Fibroblast of skin of left quadriceps (primary cell): ENCODE results near the gene DZANK1.
"Not testable (repeated sequence)": the region's sequence is repeated elsewhere in the genome, so short reads cannot be mapped to it uniquely, and the experiment has no call there.

Experiments
- DNase-seq, 2 experiments: peaks; one replicate each; pipeline ENCODE4 v3.0.0-alpha.2; 2013; ENCODE audit warnings: low read depth in 2 of 2

The DZANK1 gene

GRCh38 chr20:18436847-18437246 is 30.0 kb downstream of the DZANK1 start:
- no peak for DNase-seq

DNA sequence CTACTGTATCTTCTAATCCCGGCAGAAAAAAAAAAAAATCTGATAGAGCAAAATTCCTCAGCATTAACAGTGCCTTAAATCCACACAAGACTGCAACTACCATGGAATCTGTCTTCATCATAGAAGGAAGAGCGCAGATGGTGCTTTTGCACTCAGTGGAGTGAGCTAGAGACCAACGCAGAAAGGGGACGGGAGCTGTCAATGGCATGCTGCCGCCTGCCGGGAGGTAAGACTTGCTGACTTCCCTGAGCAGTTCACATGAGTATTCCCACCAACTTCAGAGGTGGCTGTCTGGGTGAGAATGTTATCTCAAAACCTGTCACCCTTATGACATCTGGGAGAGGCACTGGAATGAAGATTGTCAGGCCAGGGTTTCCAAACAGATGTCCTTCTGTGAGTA is 35.6 kb downstream of the DZANK1 start:
- no peak for DNase-seq

- DNase-seq = no peak
Measured at GRCh38 chr20:18430172-18430826, 36.5 kb downstream of the DZANK1 start.

DNA sequence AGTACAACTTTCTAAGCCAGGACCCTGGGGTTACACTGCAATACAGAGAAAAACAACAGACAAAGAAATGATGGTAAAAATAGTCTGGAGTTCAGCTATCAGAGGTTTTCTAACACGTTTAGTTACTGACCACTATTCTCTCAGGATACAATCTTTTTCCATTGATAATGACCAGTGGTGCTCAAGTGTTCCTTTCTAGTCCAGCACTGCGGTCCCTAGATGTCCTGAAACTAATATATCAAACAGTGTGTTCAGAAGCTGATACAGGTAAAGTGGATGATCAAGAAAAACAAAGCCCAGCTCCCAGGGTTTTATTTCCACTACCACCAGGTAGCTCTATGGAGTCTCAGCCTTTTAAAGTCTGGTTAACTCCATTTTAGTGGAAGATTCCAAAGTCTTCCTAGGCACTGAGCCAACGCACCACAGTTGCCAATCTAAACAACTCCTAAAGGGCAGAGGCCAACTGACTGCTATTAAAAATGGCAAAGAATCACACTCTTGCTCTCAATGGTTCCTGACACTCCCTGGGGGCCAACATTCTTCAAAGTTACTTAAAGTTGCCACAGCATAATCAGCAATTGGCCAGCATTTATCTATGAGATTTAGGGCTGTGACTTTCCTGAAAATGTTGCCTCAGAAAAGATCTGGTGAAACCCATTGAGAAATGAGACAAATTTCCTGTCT is 38.2 kb downstream of the DZANK1 start:
- no peak for DNase-seq

DNA sequence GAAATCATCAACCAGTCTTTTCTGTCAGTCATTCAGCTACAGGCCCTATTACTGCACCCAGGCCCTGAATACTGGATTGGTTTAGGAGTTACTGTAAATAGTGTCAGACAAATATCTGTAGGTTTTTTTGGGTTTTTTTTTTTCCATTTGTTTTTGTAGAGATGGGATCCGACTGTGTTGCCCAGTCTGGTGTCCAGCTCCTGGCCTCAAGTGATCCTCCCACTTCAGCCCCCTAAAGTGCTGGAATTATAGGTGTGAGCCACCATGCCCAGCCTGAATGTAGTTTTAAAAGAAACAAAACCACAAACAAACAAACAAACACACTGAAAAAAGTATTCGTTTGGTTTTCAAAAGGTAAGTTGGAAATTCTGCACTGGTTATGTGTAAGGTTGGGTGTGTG is 39.6 kb downstream of the DZANK1 start:
- DNase-seq = no peak

DNA sequence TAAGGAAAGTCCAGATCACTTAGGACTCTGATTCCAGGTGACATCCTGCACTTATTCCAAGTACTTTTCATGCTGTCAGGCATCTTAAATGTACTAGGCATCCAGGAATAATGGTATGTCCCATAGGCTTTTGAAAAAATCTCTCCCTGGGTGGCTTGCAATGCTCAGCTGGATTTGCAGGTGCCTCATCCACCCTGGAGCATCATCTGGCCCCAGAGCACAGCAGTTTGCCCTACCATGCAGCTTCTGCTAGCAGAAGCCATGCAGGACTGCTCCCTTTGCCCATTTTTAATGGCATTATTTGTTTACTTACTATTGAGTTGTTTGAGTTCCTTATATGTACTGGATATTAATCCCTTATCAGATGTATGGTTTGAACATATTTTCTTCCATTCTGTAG is 45.2 kb downstream of the DZANK1 start:
- no peak for DNase-seq

- DNase-seq = no peak
Measured at GRCh38 chr20:18416486-18416885, 50.3 kb downstream of the DZANK1 start.

DNA sequence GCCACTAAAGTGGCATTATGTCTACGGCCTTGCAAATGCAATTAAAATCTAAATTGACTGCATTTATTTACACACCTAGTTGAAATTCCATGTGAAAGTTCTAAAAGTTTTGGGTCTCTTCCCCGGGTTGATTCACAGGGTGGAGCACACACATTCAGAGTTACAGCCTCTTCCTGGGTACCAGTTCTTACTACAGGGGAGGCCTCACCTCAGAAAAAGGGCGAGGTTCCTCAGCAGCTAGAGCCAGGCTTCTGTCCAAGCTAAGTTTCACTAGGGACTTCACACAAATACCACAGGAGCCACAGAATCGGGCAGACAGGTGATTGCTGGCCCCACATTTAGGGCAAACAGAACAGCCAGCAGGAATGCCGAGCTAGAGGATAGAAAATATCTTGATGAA is 52.7 kb downstream of the DZANK1 start:
- DNase-seq = no peak

GRCh38 chr20:18412221-18412901 is 54.5 kb downstream of the DZANK1 start:
- DNase-seq = no peak

GRCh38 chr20:18405826-18406225 is 61.0 kb downstream of the DZANK1 start:
- DNase-seq = no peak

- DNase-seq = no peak
Measured at GRCh38 chr20:18404172-18404571, 62.7 kb downstream of the DZANK1 start.

DNA sequence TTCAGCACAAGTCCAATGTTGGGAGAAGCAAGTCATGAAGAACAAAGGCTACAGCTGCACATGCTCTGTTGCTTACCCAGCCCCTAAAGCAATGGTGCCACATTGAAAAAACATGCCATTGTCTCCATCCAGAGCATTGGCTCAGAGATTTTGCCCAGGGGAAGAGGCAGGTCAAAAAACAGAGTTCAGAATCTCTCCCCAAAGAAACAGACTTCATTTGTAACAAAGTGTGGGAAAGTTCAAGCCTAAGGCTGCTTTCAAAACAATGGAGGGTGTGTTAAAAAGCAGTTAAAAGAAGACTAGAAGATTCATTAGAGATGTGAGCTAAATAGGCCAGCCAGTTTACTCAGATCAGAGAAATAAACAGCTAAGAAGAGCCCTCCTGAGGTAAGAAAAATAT is 63.6 kb downstream of the DZANK1 start:
- DNase-seq = no peak

DNA sequence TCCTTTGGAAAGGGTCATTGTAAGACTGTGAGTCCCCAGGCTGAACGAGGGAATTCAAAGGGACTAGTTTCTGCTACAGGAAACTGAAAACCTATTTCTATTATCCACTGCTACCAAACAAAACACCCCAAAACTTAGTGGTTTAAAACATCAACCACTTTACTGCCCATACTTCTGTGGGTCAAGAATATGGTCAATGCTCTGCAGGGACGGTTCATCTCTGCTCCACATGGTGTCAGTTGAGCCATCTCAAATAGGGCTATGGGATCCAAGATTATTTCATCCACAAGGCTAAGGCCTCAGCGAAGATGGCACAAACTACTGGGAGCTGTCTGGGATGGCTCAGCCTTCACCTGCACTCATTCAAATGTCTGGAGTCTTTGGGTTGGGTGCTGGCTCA is 65.5 kb downstream of the DZANK1 start:
- DNase-seq = no peak

DNA sequence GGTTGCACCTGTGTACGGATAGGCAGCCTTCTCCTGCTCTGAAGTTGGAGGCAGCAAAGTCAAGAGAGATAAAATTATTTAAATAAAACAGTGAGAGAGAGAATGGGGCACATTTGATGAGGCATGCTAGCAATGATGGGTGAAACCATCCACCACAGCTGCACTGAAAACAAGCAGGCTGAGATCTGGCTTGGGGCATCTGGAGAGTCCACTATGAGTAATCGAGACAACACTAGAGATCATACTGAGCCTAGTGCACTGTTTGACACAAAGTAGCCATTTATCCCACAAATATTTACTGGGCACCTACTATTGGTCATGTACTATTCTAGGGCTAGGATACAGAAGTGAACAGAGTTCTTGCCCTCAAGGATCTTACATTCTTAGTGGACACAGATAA is 66.4 kb downstream of the DZANK1 start:
- DNase-seq = no peak

DNA sequence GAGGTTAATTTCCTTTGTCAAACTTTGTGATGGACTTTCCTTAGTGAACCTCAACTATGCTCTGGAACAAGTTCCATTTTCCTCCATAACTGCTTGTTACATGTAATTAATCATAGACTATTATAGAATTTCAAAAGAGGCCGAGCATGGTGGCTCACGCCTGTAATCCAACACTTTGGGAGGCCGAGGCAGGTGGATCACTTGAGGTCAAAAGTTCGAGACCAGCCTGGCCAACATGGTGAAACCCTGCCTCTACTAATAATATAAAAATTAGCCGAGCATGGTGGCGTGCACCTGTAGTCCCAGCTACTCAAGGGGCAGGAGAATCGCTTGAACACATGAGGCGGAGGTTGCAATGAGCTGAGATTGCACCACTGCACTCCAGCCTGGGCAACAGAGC is 68.1 kb downstream of the DZANK1 start:
- DNase-seq = not testable (repeated sequence)

GRCh38 chr20:18397030-18397429 is 69.8 kb downstream of the DZANK1 start:
- no peak for DNase-seq

DNA sequence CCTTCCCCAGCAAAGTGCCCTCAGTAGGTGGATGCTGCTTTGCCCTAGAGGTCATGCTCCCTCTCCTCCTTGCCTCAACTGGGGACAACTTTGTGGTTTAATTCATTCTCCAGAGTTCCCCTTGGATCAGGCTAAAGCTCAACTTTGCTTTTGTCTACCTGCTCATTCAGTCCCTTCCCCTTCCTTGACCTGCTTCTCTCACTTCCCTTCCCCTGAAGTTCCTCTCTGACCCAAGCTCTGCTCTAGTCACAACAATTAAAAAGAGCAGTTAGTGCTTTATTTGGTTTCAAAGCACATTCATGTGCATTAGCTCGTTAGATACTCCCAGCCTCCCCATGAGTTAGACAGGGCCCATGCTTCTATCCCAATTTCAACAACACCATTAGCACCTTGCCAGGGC is 71.3 kb downstream of the DZANK1 start:
- DNase-seq = no peak

GRCh38 chr20:18394363-18394762 is 72.5 kb downstream of the DZANK1 start:
- DNase-seq = no peak

- no peak for DNase-seq
Measured at GRCh38 chr20:18391686-18392085, 75.1 kb downstream of the DZANK1 start.

DNA sequence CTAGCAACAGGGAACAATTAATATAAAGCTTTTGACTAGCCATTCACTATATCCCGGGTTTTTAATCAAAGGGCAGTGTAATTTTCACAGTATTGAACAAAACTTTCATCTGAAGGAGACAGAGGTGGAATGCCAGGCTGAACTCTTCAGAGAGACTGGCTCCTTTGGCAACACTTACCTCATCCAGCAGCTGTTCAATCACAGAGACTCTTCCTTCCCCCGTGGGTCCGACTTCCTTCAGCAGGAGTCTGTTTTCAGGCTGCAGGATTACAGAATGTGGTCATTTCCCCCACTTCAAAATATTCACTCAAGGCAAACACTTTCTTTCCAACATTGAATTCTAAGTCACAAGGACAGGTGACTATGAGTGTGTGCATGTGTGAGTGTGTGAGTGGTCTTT is 76.6 kb downstream of the DZANK1 start:
- DNase-seq = no peak

- DNase-seq = peak; percentile 11 to 19
Measured at GRCh38 chr20:18388860-18389259, 78.0 kb downstream of the DZANK1 start.

GRCh38 chr20:18380908-18381529 is 85.8 kb downstream of the DZANK1 start:
- no peak for DNase-seq
